ENCODE data around the gene MRPL19.

The MRPL19 gene

GRCh38 chr2:75646583-75647425, at the start of gene MRPL19:
TSS of gene MRPL19 (plus strand) at chr2:75646783. CDS start at chr2:75646808, 25 bp downstream.
- DNase-seq (ENCODE audit: low read depth) = peak; percentile 92

- no peak for DNase-seq (ENCODE audit: low read depth)
Measured at GRCh38 chr2:75596784-75597183, 49.8 kb upstream of the MRPL19 start.

GRCh38 chr2:75597949-75598348, 48.6 kb upstream of the MRPL19 start:
- no peak for DNase-seq (ENCODE audit: low read depth)

GRCh38 chr2:75598589-75599155, 47.9 kb upstream of the MRPL19 start:
- no peak for DNase-seq (ENCODE audit: low read depth)

- DNase-seq (ENCODE audit: low read depth) = no peak
Measured at GRCh38 chr2:75600461-75601011, 46.0 kb upstream of the MRPL19 start.

- DNase-seq (ENCODE audit: low read depth) = peak; percentile 59
Measured at GRCh38 chr2:75602724-75603342, 43.8 kb upstream of the MRPL19 start.

GRCh38 chr2:75603477-75603876, 43.1 kb upstream of the MRPL19 start:
- DNase-seq (ENCODE audit: low read depth) = no peak

- DNase-seq (ENCODE audit: low read depth) = no peak
Measured at GRCh38 chr2:75604484-75604883, 42.1 kb upstream of the MRPL19 start.

GRCh38 chr2:75605770-75606529, 40.6 kb upstream of the MRPL19 start:
- DNase-seq (ENCODE audit: low read depth) = peak; percentile 94

GRCh38 chr2:75606761-75607399, 39.7 kb upstream of the MRPL19 start:
- DNase-seq (ENCODE audit: low read depth) = peak; percentile 89

- no peak for DNase-seq (ENCODE audit: low read depth)
Measured at GRCh38 chr2:75607400-75607798, 39.2 kb upstream of the MRPL19 start.

GRCh38 chr2:75607988-75608683, 38.4 kb upstream of the MRPL19 start:
- DNase-seq (ENCODE audit: low read depth) = no peak

- no peak for DNase-seq (ENCODE audit: low read depth)
Measured at GRCh38 chr2:75608684-75609333, 37.8 kb upstream of the MRPL19 start.

GRCh38 chr2:75609334-75609689, 37.3 kb upstream of the MRPL19 start:
- no peak for DNase-seq (ENCODE audit: low read depth)

- DNase-seq (ENCODE audit: low read depth) = no peak
Measured at GRCh38 chr2:75609937-75610508, 36.6 kb upstream of the MRPL19 start.

GRCh38 chr2:75610671-75611070, 35.9 kb upstream of the MRPL19 start:
- DNase-seq (ENCODE audit: low read depth) = no peak

GRCh38 chr2:75612108-75612861, 34.3 kb upstream of the MRPL19 start:
- no peak for DNase-seq (ENCODE audit: low read depth)

GRCh38 chr2:75612862-75613243, 33.7 kb upstream of the MRPL19 start:
- DNase-seq (ENCODE audit: low read depth) = no peak

GRCh38 chr2:75614162-75614651, 32.4 kb upstream of the MRPL19 start:
- DNase-seq (ENCODE audit: low read depth) = no peak

Data from stromal cell of bone marrow (primary cell).